ENCODE results near the gene ANKRD34A.

Gene ANKRD34A

DNA sequence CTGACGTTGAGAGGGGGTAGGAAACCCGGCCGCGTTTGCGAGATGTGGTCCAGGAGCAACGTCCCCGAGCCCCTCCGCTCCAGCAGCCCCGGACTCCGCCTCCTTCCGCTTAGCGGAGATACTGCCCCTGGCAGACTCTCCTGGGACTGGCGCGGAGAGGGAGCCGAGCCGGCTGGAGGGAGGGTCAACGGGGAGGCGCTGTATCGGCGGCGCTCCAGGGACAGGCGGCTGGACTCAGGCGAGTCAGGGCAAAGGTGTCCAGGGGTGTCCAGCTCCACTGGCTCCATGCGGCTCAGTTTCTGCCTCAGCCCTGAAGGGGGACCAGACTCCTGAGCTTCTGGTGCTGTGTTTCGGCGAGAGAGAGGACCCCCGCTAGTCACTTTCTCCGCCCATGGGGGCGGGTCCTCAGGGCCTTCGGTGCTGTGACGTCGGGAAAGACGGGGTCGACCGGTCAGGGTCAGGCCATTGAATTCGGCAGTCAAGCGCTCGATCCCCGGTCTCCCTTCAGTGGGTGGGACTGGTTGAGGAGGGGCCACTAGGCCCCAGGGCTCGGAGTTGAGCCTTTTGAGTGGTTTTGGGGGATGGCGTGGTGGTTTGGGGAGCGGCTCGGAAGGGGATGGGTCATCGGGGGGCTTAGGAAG is 3.8 kb downstream of the ANKRD34A start:
- no peaks in the 10 kb centered on the region for H3K9me3 ChIP-seq (ENCODE audit: severe bottlenecking)
- H3K4me1 ChIP-seq (ENCODE audit: insufficient read depth, poor library complexity, severe bottlenecking), result peaks cover 21% of the 10 kb centered on the region
- no peaks in the 10 kb centered on the region for H3K36me3 ChIP-seq (ENCODE audit: low read depth)
- no peak overlapping the region for H3K4me3 ChIP-seq (ENCODE audit: severe bottlenecking)
- no peak for ATAC-seq (ENCODE audit: low read depth)
- DNase-seq (ENCODE audit: low spot score), result no peak
- no peak overlapping the region for H3K27ac ChIP-seq (ENCODE audit: poor library complexity, severe bottlenecking)
- TF ChIP-seq, protein P1, sequence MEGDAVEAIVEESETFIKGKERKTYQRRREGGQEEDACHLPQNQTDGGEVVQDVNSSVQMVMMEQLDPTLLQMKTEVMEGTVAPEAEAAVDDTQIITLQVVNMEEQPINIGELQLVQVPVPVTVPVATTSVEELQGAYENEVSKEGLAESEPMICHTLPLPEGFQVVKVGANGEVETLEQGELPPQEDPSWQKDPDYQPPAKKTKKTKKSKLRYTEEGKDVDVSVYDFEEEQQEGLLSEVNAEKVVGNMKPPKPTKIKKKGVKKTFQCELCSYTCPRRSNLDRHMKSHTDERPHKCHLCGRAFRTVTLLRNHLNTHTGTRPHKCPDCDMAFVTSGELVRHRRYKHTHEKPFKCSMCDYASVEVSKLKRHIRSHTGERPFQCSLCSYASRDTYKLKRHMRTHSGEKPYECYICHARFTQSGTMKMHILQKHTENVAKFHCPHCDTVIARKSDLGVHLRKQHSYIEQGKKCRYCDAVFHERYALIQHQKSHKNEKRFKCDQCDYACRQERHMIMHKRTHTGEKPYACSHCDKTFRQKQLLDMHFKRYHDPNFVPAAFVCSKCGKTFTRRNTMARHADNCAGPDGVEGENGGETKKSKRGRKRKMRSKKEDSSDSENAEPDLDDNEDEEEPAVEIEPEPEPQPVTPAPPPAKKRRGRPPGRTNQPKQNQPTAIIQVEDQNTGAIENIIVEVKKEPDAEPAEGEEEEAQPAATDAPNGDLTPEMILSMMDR (IDR thresholded peaks at IDR 0.05; ENCODE audit: poor library complexity, severe bottlenecking), result no peak
- H3K27me3 ChIP-seq (ENCODE audit: insufficient read depth, poor library complexity, severe bottlenecking), result no peaks in the 10 kb centered on the region

DNA sequence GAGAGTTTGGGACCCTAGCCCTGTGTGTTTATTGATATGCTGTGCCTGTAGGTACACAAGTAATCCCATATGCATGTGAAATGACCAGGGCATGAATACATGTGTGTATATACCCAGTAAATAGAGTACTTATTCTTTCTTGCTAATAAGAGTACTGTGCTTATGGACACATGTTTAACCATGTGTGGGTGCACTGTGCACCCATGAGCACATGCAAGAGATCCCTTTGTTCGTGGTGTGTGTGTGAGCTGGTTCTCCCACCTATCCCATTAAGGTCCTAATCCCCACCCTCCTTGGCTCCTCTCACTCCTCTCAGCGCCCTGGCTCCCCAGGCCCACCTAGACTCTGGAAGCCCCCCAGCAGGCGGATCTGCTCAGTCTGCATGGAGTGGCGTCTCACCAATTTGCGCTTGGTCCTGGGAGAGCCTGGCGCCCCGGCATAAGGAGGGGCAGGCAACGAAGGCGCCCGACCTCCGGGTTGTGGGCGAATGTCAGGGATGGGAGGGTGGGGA is 4.4 kb downstream of the ANKRD34A start:
- Histone ChIP-seq H3K27ac (ENCODE audit: poor library complexity, severe bottlenecking) (no peak overlapping the region), H3K4me1 (ENCODE audit: insufficient read depth, poor library complexity, severe bottlenecking) (peaks cover 21% of the 10 kb centered on the region), H3K36me3 (ENCODE audit: low read depth) (no peaks in the 10 kb centered on the region), H3K4me3 (ENCODE audit: severe bottlenecking) (no peak overlapping the region), H3K9me3 (ENCODE audit: severe bottlenecking) (no peaks in the 10 kb centered on the region), H3K27me3 (ENCODE audit: insufficient read depth, poor library complexity, severe bottlenecking) (no peaks in the 10 kb centered on the region)
- ATAC-seq (ENCODE audit: low read depth) (no peak), DNase-seq (ENCODE audit: low spot score) (no peak)
- TF ChIP-seq, protein P1 (IDR thresholded peaks at IDR 0.05; ENCODE audit: poor library complexity, severe bottlenecking), result no peak

DNA sequence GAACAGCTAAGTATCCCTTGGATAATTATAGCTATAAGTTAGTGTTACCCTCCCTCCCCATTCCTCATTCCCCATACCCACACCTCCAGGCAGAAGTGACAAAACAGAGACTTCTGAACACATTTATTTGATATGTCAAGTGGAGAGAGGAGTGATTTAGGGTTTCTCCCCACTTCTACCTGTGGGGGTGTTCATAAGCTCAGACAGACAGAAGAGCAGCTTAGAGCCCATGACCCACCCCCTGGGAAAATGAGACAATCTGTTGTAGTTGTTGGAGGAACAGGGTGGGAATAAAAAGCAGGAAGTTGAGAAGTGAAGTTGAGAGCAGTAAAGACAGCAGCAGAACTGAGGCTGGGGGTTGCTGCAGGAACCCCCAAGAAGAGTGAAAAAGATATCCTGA is 5.0 kb downstream of the ANKRD34A start:
- ATAC-seq (ENCODE audit: low read depth), result no peak

DNA sequence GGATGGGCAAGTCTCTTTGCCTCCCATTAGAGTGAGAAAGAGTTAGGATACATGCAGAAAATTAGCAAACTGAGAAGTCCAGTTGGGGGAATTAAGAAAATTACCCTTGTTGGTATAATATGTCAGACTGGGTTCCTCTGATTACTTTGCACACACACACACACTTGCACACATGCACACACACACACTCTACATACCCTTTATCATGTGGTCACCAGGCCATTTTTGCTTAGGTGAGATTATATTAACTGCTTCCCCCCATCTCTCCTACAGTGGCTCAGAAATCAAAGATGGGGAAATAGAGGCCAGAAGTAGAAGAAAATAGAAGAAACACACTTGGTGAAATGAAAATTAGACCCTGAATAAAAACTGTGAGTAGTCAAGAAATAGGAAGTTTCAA is 5.6 kb downstream of the ANKRD34A start:
- DNase-seq (ENCODE audit: low spot score) (no peak), ATAC-seq (ENCODE audit: low read depth) (no peak)
- H3K27me3 ChIP-seq (ENCODE audit: insufficient read depth, poor library complexity, severe bottlenecking), result no peaks in the 10 kb centered on the region
- H3K9me3 ChIP-seq (ENCODE audit: severe bottlenecking), result no peaks in the 10 kb centered on the region
- H3K4me3 ChIP-seq (ENCODE audit: severe bottlenecking), result no peak overlapping the region
- peaks cover 17% of the 10 kb centered on the region for H3K4me1 ChIP-seq (ENCODE audit: insufficient read depth, poor library complexity, severe bottlenecking)
- no peaks in the 10 kb centered on the region for H3K36me3 ChIP-seq (ENCODE audit: low read depth)
- TF ChIP-seq, protein P1 (IDR thresholded peaks at IDR 0.05; ENCODE audit: poor library complexity, severe bottlenecking), result no peak
- H3K27ac ChIP-seq (ENCODE audit: poor library complexity, severe bottlenecking), result no peak overlapping the region

More for the DNA sequence above, 5.0 kb downstream of the ANKRD34A start:
- TF ChIP-seq, protein P1 (IDR thresholded peaks at IDR 0.05; ENCODE audit: poor library complexity, severe bottlenecking), result no peak
- no peaks in the 10 kb centered on the region for H3K36me3 ChIP-seq (ENCODE audit: low read depth)
- no peaks in the 10 kb centered on the region for H3K9me3 ChIP-seq (ENCODE audit: severe bottlenecking)
- H3K4me3 ChIP-seq (ENCODE audit: severe bottlenecking), result no peak overlapping the region
- H3K27me3 ChIP-seq (ENCODE audit: insufficient read depth, poor library complexity, severe bottlenecking), result no peaks in the 10 kb centered on the region
- no peak for DNase-seq (ENCODE audit: low spot score)
- H3K27ac ChIP-seq (ENCODE audit: poor library complexity, severe bottlenecking), result no peak overlapping the region
- peaks cover 21% of the 10 kb centered on the region for H3K4me1 ChIP-seq (ENCODE audit: insufficient read depth, poor library complexity, severe bottlenecking)
